CD4-positive, CD25-positive, alpha-beta regulatory T cell (primary cell): ENCODE data around the gene NDUFB7. TPM values are rescaled to one million over a fixed set of nuclear protein-coding genes. Genes with fewer than 3 reads are reported as not detected.
"Not testable (repeated sequence)": the region's sequence is repeated elsewhere in the genome, so short reads cannot be mapped to it uniquely, and the experiment has no call there.

ENCODE experiments used
- ATAC-seq, 2 donors: fragments of 150-1000 bp; cut with Tn5 transposase; one replicate each; pipeline ENCODE4 v1.10.0; 2021; ENCODE audit warnings: low read depth in 2 of 2, moderate number of reproducible peaks in 2 of 2, moderate library complexity in 1 of 2
- DNase-seq, 3 donors: peaks; one replicate each; pipeline versions ENCODE4 v3.0.0 to v3.0.0-alpha.2; 2012 to 2022; ENCODE audit warnings: mixed read lengths in 1 of 3
- H3K27ac ChIP-seq: one replicate; pipeline ENCODE4 v1.7.0; 2013; ENCODE audit warnings: mild to moderate bottlenecking, low read length; ENCODE audit not compliant: insufficient read depth, poor library complexity, severe bottlenecking
- H3K27me3 ChIP-seq: one replicate; pipeline ENCODE4 v1.7.0; 2013; ENCODE audit warnings: low read length; ENCODE audit not compliant: control insufficient read depth, insufficient read depth
- H3K36me3 ChIP-seq: one replicate; pipeline ENCODE4 v1.7.0; 2013; ENCODE audit warnings: mild to moderate bottlenecking, low read length, moderate library complexity; ENCODE audit not compliant: control insufficient read depth, insufficient read depth
- H3K4me1 ChIP-seq: 2 replicates; pipeline ENCODE4 v1.7.0; 2013; ENCODE audit warnings: mild to moderate bottlenecking, low read length; ENCODE audit not compliant: insufficient read depth, control insufficient read depth, poor library complexity, severe bottlenecking
- H3K4me3 ChIP-seq: one replicate; pipeline ENCODE4 v1.7.0; 2013; ENCODE audit warnings: low read depth, mild to moderate bottlenecking, low read length, moderate library complexity
- H3K9me3 ChIP-seq, 2 experiments: 1 replicate in 1 of 2; 2 replicates in 1 of 2; pipeline ENCODE4 v1.7.0; 2013; ENCODE audit warnings: low read length in 2 of 2, mild to moderate bottlenecking in 1 of 2, moderate library complexity in 1 of 2; ENCODE audit not compliant: control insufficient read depth in 2 of 2
- H3K27ac Mint-ChIP-seq, 3 donors: one replicate each; pipeline ENCODE4 v1.8.0; 2020 to 2022; ENCODE audit warnings: mild to moderate bottlenecking in 3 of 3, mixed read lengths in 3 of 3, moderate library complexity in 2 of 3
- H3K27me3 Mint-ChIP-seq: one replicate; pipeline ENCODE4 v1.8.0; 2022; ENCODE audit warnings: mild to moderate bottlenecking, mixed read lengths
- H3K36me3 Mint-ChIP-seq: one replicate; pipeline ENCODE4 v1.8.0; 2020; ENCODE audit warnings: mixed read lengths
- H3K4me1 Mint-ChIP-seq, 4 donors: one replicate each; pipeline ENCODE4 v1.8.0; 2020 to 2022; ENCODE audit warnings: mixed read lengths in 4 of 4, mild to moderate bottlenecking in 1 of 4
- H3K4me3 Mint-ChIP-seq, 4 donors: one replicate each; pipeline ENCODE4 v1.8.0; 2020 to 2022; ENCODE audit warnings: mild to moderate bottlenecking in 4 of 4, mixed read lengths in 4 of 4, moderate library complexity in 3 of 4
- H3K9me3 Mint-ChIP-seq, 7 donors: one replicate each; pipeline ENCODE4 v1.8.0; 2020 to 2022; ENCODE audit warnings: mixed read lengths in 7 of 7, mild to moderate bottlenecking in 3 of 7, moderate library complexity in 2 of 7
- polyA plus RNA-seq, 4 donors: library from polyadenylated mRNA; unstranded; fragments of 300-500 nt; fragmentation: Illumina TruSeq; gene quantifications; one replicate each; pipeline ENCODE4 v1.2.3, GENCODE V29; 2021
- total RNA-seq: library from RNA; stranded (reverse); gene quantifications from one replicate; pipeline ENCODE4 v1.2.3, GENCODE V29; 2022

The NDUFB7 gene
- total RNA-seq (51.4 TPM), polyA plus RNA-seq (100 to 1,000 TPM; 196 to 238 (median 218) TPM)

- peak within 1 kb of the TSS; percentile 94 to 98 (median 96) for H3K4me3 Mint-ChIP-seq
- H3K27ac Mint-ChIP-seq: peak within 1 kb of the TSS; percentile 93 to 94 (median 94)
Observed at GRCh38 chr19:14571695-14572490, at the start of gene NDUFB7. Gene NDUFB7, minus strand, starts transcription at chr19:14572066. Its CDS starts 66 bp downstream, at chr19:14572000.

GRCh38 chr19:14619404-14619803 lies 47.5 kb upstream of the NDUFB7 start:
- no peak overlapping the region for H3K4me3 Mint-ChIP-seq

More at GRCh38 chr19:14571695-14572490, at the start of gene NDUFB7:
- DNase-seq: peak; percentile 84 to 95 (median 90)
- Histone ChIP-seq H3K36me3 (peaks cover 8% of the 10 kb centered on the region), H3K27ac (peak within 1 kb of the TSS; percentile 60), H3K4me3 (peak within 1 kb of the TSS; percentile 80), H3K27me3 (no peaks in the 10 kb centered on the region), H3K4me1 (peaks cover 24% of the 10 kb centered on the region), H3K9me3 (no peaks in the 10 kb centered on the region)
- Mint-ChIP-seq H3K9me3 (peaks cover 0 to 2% (median 0%) of the 10 kb centered on the region in 7 donors), H3K27me3 (no peaks in the 10 kb centered on the region), H3K36me3 (peaks cover 4% of the 10 kb centered on the region), H3K4me1 (peaks cover 13 to 49% (median 26%) of the 10 kb centered on the region in 4 donors)
- ATAC-seq: peak; percentile 94 to 96

GRCh38 chr19:14616407-14616806 lies 44.5 kb upstream of the NDUFB7 start:
- H3K4me1 ChIP-seq: no peaks in the 10 kb centered on the region
- Mint-ChIP-seq H3K27ac (no peak overlapping the region), H3K9me3 (peaks cover 0 to 14% (median 9%) of the 10 kb centered on the region in 7 donors), H3K36me3 (no peaks in the 10 kb centered on the region), H3K4me3 (no peak overlapping the region), H3K27me3 (peaks cover 12% of the 10 kb centered on the region), H3K4me1 (peaks cover 0 to 3% (median 0%) of the 10 kb centered on the region in 4 donors)
- ATAC-seq: no peak
- no peak overlapping the region for H3K4me3 ChIP-seq
- H3K27me3 ChIP-seq: no peaks in the 10 kb centered on the region
- peaks cover 13 to 15% of the 10 kb centered on the region in 2 experiments for H3K9me3 ChIP-seq
- H3K27ac ChIP-seq: no peak overlapping the region
- H3K36me3 ChIP-seq: no peaks in the 10 kb centered on the region
- no peak for DNase-seq

More at GRCh38 chr19:14619404-14619803, 47.5 kb upstream of the NDUFB7 start:
- DNase-seq (no peak), ATAC-seq (no peak)
- H3K4me1 ChIP-seq: no peaks in the 10 kb centered on the region
- Mint-ChIP-seq H3K27me3 (peaks cover 12% of the 10 kb centered on the region), H3K27ac (no peak overlapping the region), H3K36me3 (no peaks in the 10 kb centered on the region), H3K4me1 (no peaks in the 10 kb centered on the region), H3K9me3 (peaks cover 0 to 14% (median 9%) of the 10 kb centered on the region in 7 donors)
- no peaks in the 10 kb centered on the region for H3K27me3 ChIP-seq
- H3K27ac ChIP-seq: no peak overlapping the region
- no peaks in the 10 kb centered on the region for H3K36me3 ChIP-seq
- peaks cover 13 to 15% of the 10 kb centered on the region in 2 experiments for H3K9me3 ChIP-seq
- H3K4me3 ChIP-seq: no peak overlapping the region

GRCh38 chr19:14615623-14616022 lies 43.8 kb upstream of the NDUFB7 start:
- Histone ChIP-seq H3K4me3 (no peak overlapping the region), H3K9me3 (peaks cover 13 to 15% of the 10 kb centered on the region in 2 experiments), H3K36me3 (no peaks in the 10 kb centered on the region), H3K4me1 (no peaks in the 10 kb centered on the region), H3K27me3 (no peaks in the 10 kb centered on the region), H3K27ac (no peak overlapping the region)
- Mint-ChIP-seq H3K4me1 (peaks cover 0 to 3% (median 0%) of the 10 kb centered on the region in 4 donors), H3K9me3 (peaks cover 0 to 14% (median 9%) of the 10 kb centered on the region in 7 donors), H3K36me3 (no peaks in the 10 kb centered on the region), H3K27ac (no peak overlapping the region), H3K4me3 (no peak overlapping the region), H3K27me3 (peaks cover 12% of the 10 kb centered on the region)
- no peak for ATAC-seq
- no peak for DNase-seq

GRCh38 chr19:14614099-14614412 lies 42.2 kb upstream of the NDUFB7 start:
- peaks cover 3 to 4% of the 10 kb centered on the region in 2 experiments for H3K9me3 ChIP-seq
- H3K4me3 ChIP-seq: no peak overlapping the region
- DNase-seq: no peak
- Mint-ChIP-seq H3K27me3 (peaks cover 4% of the 10 kb centered on the region), H3K4me3 (no peak overlapping the region), H3K36me3 (no peaks in the 10 kb centered on the region), H3K4me1 (peaks cover 0 to 3% (median 0%) of the 10 kb centered on the region in 4 donors), H3K9me3 (peaks cover 0 to 7% (median 2%) of the 10 kb centered on the region in 7 donors), H3K27ac (no peak overlapping the region)
- H3K4me1 ChIP-seq: no peaks in the 10 kb centered on the region
- no peaks in the 10 kb centered on the region for H3K36me3 ChIP-seq
- ATAC-seq: peak in 1 of 2 donors; percentile 34
- H3K27me3 ChIP-seq: no peaks in the 10 kb centered on the region
- H3K27ac ChIP-seq: no peak overlapping the region

GRCh38 chr19:14613399-14614098 lies 41.7 kb upstream of the NDUFB7 start:
- H3K27me3 Mint-ChIP-seq, H3K4me1 Mint-ChIP-seq, H3K36me3 Mint-ChIP-seq, H3K4me1 ChIP-seq, H3K27me3 ChIP-seq, H3K36me3 ChIP-seq, H3K4me3 ChIP-seq, H3K27ac Mint-ChIP-seq, ATAC-seq, H3K4me3 Mint-ChIP-seq, H3K9me3 Mint-ChIP-seq, H3K9me3 ChIP-seq, H3K27ac ChIP-seq, DNase-seq: not testable (repeated sequence)

GRCh38 chr19:14612657-14613056 lies 40.8 kb upstream of the NDUFB7 start:
- ATAC-seq (no peak), DNase-seq (no peak)
- Mint-ChIP-seq H3K27me3 (peaks cover 4% of the 10 kb centered on the region), H3K27ac (no peak overlapping the region), H3K4me1 (peaks cover 0 to 3% (median 0%) of the 10 kb centered on the region in 4 donors), H3K4me3 (no peak overlapping the region), H3K36me3 (no peaks in the 10 kb centered on the region), H3K9me3 (peaks cover 0 to 4% (median 0%) of the 10 kb centered on the region in 7 donors)
- H3K27ac ChIP-seq: no peak overlapping the region
- no peaks in the 10 kb centered on the region for H3K9me3 ChIP-seq
- no peaks in the 10 kb centered on the region for H3K4me1 ChIP-seq
- no peak overlapping the region for H3K4me3 ChIP-seq
- no peaks in the 10 kb centered on the region for H3K36me3 ChIP-seq
- H3K27me3 ChIP-seq: no peaks in the 10 kb centered on the region
